H1 (cell line): ENCODE results near the gene OR5AR1. TPM values are rescaled to one million over a fixed set of nuclear protein-coding genes. Genes with fewer than 3 reads are reported as not detected.

Experiments
- CTCF ChIA-PET: fragments of 300-600 bp; sonication (Branson Sonifier 250); formaldehyde crosslinking; loops from one replicate; lab custom pipeline; 2021; ENCODE audit not compliant: partially characterized antibody; lab: Charles Lee
- POLR2A ChIA-PET: fragments of 300-600 bp; sonication (Branson Sonifier 250); formaldehyde crosslinking; loops from one replicate; lab custom pipeline; 2021; ENCODE audit warnings: inconsistent platforms; ENCODE audit not compliant: partially characterized antibody; lab: Charles Lee
- DNase-seq, 2 experiments: peaks; one replicate each; pipeline versions ENCODE4 v3.0.0 to v3.0.0-alpha.2; 2010 to 2022; ENCODE audit warnings: low spot score in 2 of 2, low read depth in 1 of 2, mixed read lengths in 1 of 2
- FAIRE-seq: peaks from 2 replicates; lab custom pipeline; 2011; peaks lifted over from hg19 to GRCh38; lab: Jason Lieb, UNC
- H2AFZ ChIP-seq: 2 replicates; pipeline ENCODE4 v1.8.1; 2012; ENCODE audit warnings: low read length, inconsistent platforms
- H2AK5ac ChIP-seq: 2 replicates; pipeline ENCODE4 v1.6.1; 2013; ENCODE audit warnings: low read depth, low read length
- H2BK120ac ChIP-seq: replicated peaks from 2 replicates; pipeline ENCODE3; 2013; ENCODE audit warnings: low read depth, low read length, inconsistent platforms
- H2BK12ac ChIP-seq: 2 replicates; pipeline ENCODE4 v1.6.1; 2013; ENCODE audit warnings: low read depth, low read length
- H2BK15ac ChIP-seq: 2 replicates; pipeline ENCODE4 v1.6.1; 2013; ENCODE audit warnings: low read length
- H2BK20ac ChIP-seq: 2 replicates; pipeline ENCODE4 v1.6.1; 2013; ENCODE audit warnings: low read length
- H2BK5ac ChIP-seq: 2 replicates; pipeline ENCODE4 v1.6.1; 2013; ENCODE audit warnings: low read depth, low read length
- H3K14ac ChIP-seq: 2 replicates; pipeline ENCODE4 v1.6.1; 2013; ENCODE audit warnings: inconsistent platforms; ENCODE audit not compliant: insufficient read length
- H3K18ac ChIP-seq: 2 replicates; pipeline ENCODE4 v1.6.1; 2013; ENCODE audit warnings: low read length; ENCODE audit errors: extremely low read depth
- H3K23ac ChIP-seq: 2 replicates; pipeline ENCODE4 v1.6.1; 2013; ENCODE audit warnings: inconsistent platforms; ENCODE audit not compliant: insufficient read length
- H3K23me2 ChIP-seq: 2 replicates; pipeline ENCODE4 v1.6.1; 2013; ENCODE audit warnings: low read depth, low read length
- H3K27ac ChIP-seq: 2 replicates; pipeline ENCODE4 v1.6.1; 2011; ENCODE audit warnings: low read depth, low read length, inconsistent platforms
- H3K27me3 ChIP-seq, 4 experiments: replicated peaks in 1 of 4; 1 replicate in 1 of 4; 2 replicates in 3 of 4; pipeline versions ENCODE4 v1.6.1 to v1.8.1; 2011 to 2013; ENCODE audit warnings: low read length in 3 of 4, mild to moderate bottlenecking in 3 of 4, inconsistent platforms in 2 of 4, mixed read lengths in 2 of 4, moderate library complexity in 1 of 4; ENCODE audit not compliant: control insufficient read depth in 3 of 4, insufficient read depth in 3 of 4; ENCODE audit errors: extremely low read depth in 1 of 4
- H3K36me3 ChIP-seq, 4 experiments: 2 replicates each; pipeline versions ENCODE4 v1.6.1 to v1.8.1; 2011 to 2013; ENCODE audit warnings: mild to moderate bottlenecking in 4 of 4, low read length in 3 of 4, moderate library complexity in 2 of 4, control low read depth in 1 of 4, inconsistent platforms in 1 of 4; ENCODE audit not compliant: insufficient read depth in 4 of 4, control insufficient read depth in 2 of 4
- H3K4ac ChIP-seq: replicated peaks from 2 replicates; pipeline ENCODE3; 2013; ENCODE audit warnings: low read length, low read depth, mixed read lengths, inconsistent platforms; ENCODE audit not compliant: insufficient read length
- H3K4me1 ChIP-seq, 4 experiments: replicated peaks in 1 of 4; 1 replicate in 1 of 4; 2 replicates in 3 of 4; pipeline versions ENCODE4 v1.6.1 to v1.8.1; 2011 to 2013; ENCODE audit warnings: low read length in 3 of 4, inconsistent platforms in 2 of 4, mixed read lengths in 1 of 4; ENCODE audit not compliant: insufficient read depth in 4 of 4, control insufficient read depth in 3 of 4
- H3K4me2 ChIP-seq, 2 experiments: 2 replicates each; pipeline versions ENCODE4 v1.6.1 to v1.8.1; 2011 to 2013; ENCODE audit warnings: low read depth in 2 of 2, low read length in 2 of 2, control low read depth in 1 of 2, inconsistent platforms in 1 of 2, mild to moderate bottlenecking in 1 of 2; ENCODE audit not compliant: insufficient read depth in 1 of 2
- H3K4me3 ChIP-seq, 4 experiments: fragments of 200-600, 300-600 bp in 1 of 4; sonication (generic), shearing (Covaris generic), sonication (Bioruptor Twin) in 1 of 4; 2 replicates each; pipeline versions ENCODE4 v1.5.1 to v1.8.1; 2011 to 2016; ENCODE audit warnings: low read length in 4 of 4, low read depth in 3 of 4, control low read depth in 2 of 4, inconsistent platforms in 2 of 4, mild to moderate bottlenecking in 2 of 4, mixed read lengths in 1 of 4, moderate library complexity in 1 of 4; ENCODE audit not compliant: insufficient read depth in 2 of 4; ENCODE audit errors: extremely low read depth in 1 of 4
- H3K56ac ChIP-seq: replicated peaks from 2 replicates; pipeline ENCODE3; 2013; ENCODE audit warnings: low read depth, mild to moderate bottlenecking, mixed read lengths, low read length, inconsistent platforms; ENCODE audit not compliant: insufficient read length
- H3K79me1 ChIP-seq: 2 replicates; pipeline ENCODE4 v1.6.1; 2013; ENCODE audit warnings: low read depth, low read length, control low read depth
- H3K79me2 ChIP-seq, 2 experiments: 2 replicates each; pipeline versions ENCODE4 v1.6.1 to v1.8.1; 2012 to 2013; ENCODE audit warnings: low read length in 2 of 2, mild to moderate bottlenecking in 2 of 2, inconsistent platforms in 1 of 2; ENCODE audit not compliant: insufficient read depth in 2 of 2, control insufficient read depth in 1 of 2
- H3K9ac ChIP-seq, 4 experiments: replicated peaks in 1 of 4; 1 replicate in 1 of 4; 2 replicates in 3 of 4; pipeline versions ENCODE4 v1.6.1 to v1.8.1; 2011 to 2013; ENCODE audit warnings: low read depth in 3 of 4, low read length in 3 of 4, control low read depth in 2 of 4, mild to moderate bottlenecking in 2 of 4, moderate library complexity in 2 of 4, inconsistent platforms in 1 of 4; ENCODE audit errors: extremely low read depth in 1 of 4
- H3K9me3 ChIP-seq, 2 experiments: 2 replicates each; pipeline versions ENCODE4 v1.6.1 to v1.8.1; 2012 to 2013; ENCODE audit warnings: mild to moderate bottlenecking in 2 of 2, moderate library complexity in 2 of 2, control low read depth in 1 of 2, inconsistent platforms in 1 of 2, low read depth in 1 of 2, low read length in 1 of 2, mixed read lengths in 1 of 2; ENCODE audit not compliant: insufficient read depth in 2 of 2
- H4K20me1 ChIP-seq, 2 experiments: replicated peaks in 1 of 2; 2 replicates each; pipeline versions ENCODE3 to v1.8.1; 2011 to 2013; ENCODE audit warnings: inconsistent platforms in 2 of 2, low read length in 2 of 2, mild to moderate bottlenecking in 1 of 2; ENCODE audit not compliant: insufficient read depth in 2 of 2, control insufficient read depth in 1 of 2
- H4K5ac ChIP-seq: 2 replicates; pipeline ENCODE4 v1.6.1; 2013; ENCODE audit warnings: low read length, low read depth, mixed read lengths, inconsistent platforms; ENCODE audit not compliant: insufficient read length
- H4K8ac ChIP-seq: 2 replicates; pipeline ENCODE4 v1.8.0; 2013; ENCODE audit warnings: mild to moderate bottlenecking, moderate library complexity, low read length, inconsistent platforms; ENCODE audit not compliant: insufficient read depth; ENCODE audit errors: extremely low read depth
- H4K91ac ChIP-seq: replicated peaks from 2 replicates; pipeline ENCODE3; 2013; ENCODE audit warnings: low read length, mixed read lengths, inconsistent platforms; ENCODE audit not compliant: insufficient read length
- ATF3 ChIP-seq: IDR thresholded peaks from 2 replicates; pipeline ENCODE4 v1.6.1; 2011; ENCODE audit warnings: low read depth, mild to moderate bottlenecking, low read length; ENCODE audit not compliant: insufficient read depth
- BACH1 ChIP-seq: IDR thresholded peaks from 2 replicates; pipeline ENCODE4 v1.6.1; 2012; ENCODE audit warnings: low read length, improper control_type of control experiment
- CTBP2 ChIP-seq: IDR thresholded peaks from 2 replicates; pipeline ENCODE4 v1.7.0; 2011; ENCODE audit warnings: borderline replicate concordance, mild to moderate bottlenecking, moderate library complexity, mixed read lengths, low read length; ENCODE audit not compliant: insufficient read depth, insufficient read length
- HDAC2 ChIP-seq, 2 experiments: fragments of 300-600 bp in 1 of 2; sonication (generic) in 1 of 2; IDR thresholded peaks; 2 replicates each; pipeline ENCODE4 v1.6.1; 2011 to 2012; ENCODE audit warnings: low read depth in 2 of 2, low read length in 2 of 2, mild to moderate bottlenecking in 2 of 2, moderate library complexity in 2 of 2, borderline replicate concordance in 1 of 2, inconsistent platforms in 1 of 2
- HDAC6 ChIP-seq: IDR thresholded peaks from one replicate; pipeline ENCODE4 v1.7.1; 2012; ENCODE audit warnings: low read depth, mild to moderate bottlenecking, inconsistent platforms, low read length, moderate library complexity
- KDM1A ChIP-seq: fragments of 200-600, 300-600 bp; sonication (generic); IDR thresholded peaks from 2 replicates; pipeline ENCODE4 v1.7.1; 2016; ENCODE audit warnings: mild to moderate bottlenecking, low read length, borderline replicate concordance
- KDM4A ChIP-seq: IDR thresholded peaks from one replicate; pipeline ENCODE4 v1.7.1; 2012; ENCODE audit warnings: low read depth, mild to moderate bottlenecking, moderate library complexity, low read length, inconsistent platforms; ENCODE audit not compliant: severe bottlenecking
- NANOG ChIP-seq: IDR thresholded peaks from 2 replicates; pipeline ENCODE4 v1.6.1; 2011; ENCODE audit warnings: low read length, low read depth, mild to moderate bottlenecking, inconsistent platforms; ENCODE audit not compliant: insufficient read depth, poor library complexity, severe bottlenecking
- RFX5 ChIP-seq: IDR thresholded peaks from 2 replicates; pipeline ENCODE4 v1.6.1; 2011; ENCODE audit warnings: low read depth, low read length, improper control_type of control experiment, borderline replicate concordance
- SP1 ChIP-seq: IDR thresholded peaks from 2 replicates; pipeline ENCODE4 v1.6.1; 2011; ENCODE audit warnings: low read depth, low read length
- TBP ChIP-seq: IDR thresholded peaks from 2 replicates; pipeline ENCODE4 v1.6.1; 2011; ENCODE audit warnings: low read depth, low read length, improper control_type of control experiment
- TCF12 ChIP-seq: IDR thresholded peaks from 2 replicates; pipeline ENCODE4 v1.6.1; 2011; ENCODE audit warnings: low read depth, mild to moderate bottlenecking, low read length
- WGBS, 2 experiments: shearing (Covaris generic) in 1 of 2; methylation state at CpG; one replicate each; pipeline versions ENCODE4 v1.1.6 to v1.1.7; 2013 to 2015; ENCODE audit warnings: low lambda C conversion rate in 2 of 2, mixed read lengths in 2 of 2, inconsistent platforms in 1 of 2, low coverage in 1 of 2, missing lambda C conversion rate in 1 of 2; ENCODE audit not compliant: insufficient replicate concordance in 2 of 2, insufficient coverage in 1 of 2, insufficient read length in 1 of 2; ENCODE audit errors: extremely low coverage in 1 of 2, missing lambda C conversion rate in 1 of 2; 5-methylcytosine and 5-hydroxymethylcytosine counted together
- polyA plus RNA-seq, 7 experiments: library from polyadenylated mRNA; depleted of rRNA in 3 of 7; stranded (reverse) in 5 of 7; unstranded in 2 of 7; fragments of >200 nt in 5 of 7; fragments of 200-250 nt in 2 of 7; gene quantifications; 1 replicate in 5 of 7; 2 replicates in 1 of 7; 4 replicates in 1 of 7; pipeline versions ENCODE4 v1.2.1 to v1.2.3, GENCODE V29; 2011 to 2013; ENCODE audit warnings: missing spikeins in 2 of 7, mixed read lengths in 2 of 7
- total RNA-seq: library from RNA; stranded (reverse); fragmentation: NEBNext Ultra II Directional; extraction: Animal tissue kit (Norgen Biotek cat#: 25700); gene quantifications from 2 replicates; pipeline ENCODE4 v1.2.1, GENCODE V29; 2021

OR5AR1 gene
- total and polyA plus RNA-seq, 2 of the 8 experiments (the other 6 are each of a cell fraction or from before 2014, with no cell fraction given) = 0.12 TPM; not detected in 1

DNA sequence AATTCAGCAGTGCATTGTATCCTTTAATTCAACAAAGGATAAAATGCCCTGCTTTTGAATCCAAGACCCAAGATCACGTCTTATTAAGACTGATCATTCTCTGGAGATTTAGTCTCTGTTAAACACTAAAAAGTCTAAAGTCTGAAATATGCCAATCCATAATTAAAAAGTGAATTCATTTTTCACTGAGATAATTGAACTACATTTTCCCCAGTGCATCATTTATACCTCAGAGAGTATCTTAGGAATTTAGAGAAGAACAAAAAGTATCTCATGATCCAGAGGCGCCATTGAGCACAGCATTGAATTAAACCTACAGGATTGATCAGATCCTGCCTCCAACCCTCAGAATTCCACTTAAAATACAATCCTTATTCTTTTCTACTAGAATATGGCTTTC, 26.6 kb upstream of the OR5AR1 start:
- FAIRE-seq (no peak), DNase-seq (no peak)
- H4K5ac ChIP-seq = no peak overlapping the region
- WGBS, 2 experiments = 90% methylated on average over 2 of the region's 2 CpGs; no CpG with 5 or more reads in 1 of the 2 experiments
- ChIA-PET CTCF (interaction anchor here (1.2 kb wide), 1 partner anchor 11 kb away, joined by 5 read pairs; no protein-coding TSS in a partner anchor), POLR2A (no interaction called here)
- no peak overlapping the region for H2BK20ac ChIP-seq
- no peak overlapping the region for H3K14ac ChIP-seq
- no peaks in the 10 kb centered on the region for H4K20me1 ChIP-seq
- no peak overlapping the region for H3K4ac ChIP-seq
- no peak overlapping the region for H2BK12ac ChIP-seq
- H2BK15ac ChIP-seq = no peak overlapping the region
- no peak overlapping the region for H3K4me2 ChIP-seq
- H3K79me2 ChIP-seq = no peaks in the 10 kb centered on the region
- no peaks in the 10 kb centered on the region for H3K9me3 ChIP-seq
- no peak overlapping the region for H3K27ac ChIP-seq
- TF ChIP-seq HDAC2 (IDR thresholded peaks at IDR 0.05; ENCODE audit: borderline replicate concordance in 1 of 2, low read depth in 2 of 2, low read length in 2 of 2) (no peak), SP1 (no peak), CTBP2 (no peak), HDAC6 (no peak), BACH1 (no peak), TCF12 (no peak), KDM4A (no peak), RFX5 (no peak), TBP (no peak), NANOG (no peak), ATF3 (no peak), KDM1A (no peak)
- no peaks in the 10 kb centered on the region for H3K4me1 ChIP-seq
- no peak overlapping the region for H3K18ac ChIP-seq
- H3K79me1 ChIP-seq = no peaks in the 10 kb centered on the region
- no peak overlapping the region for H3K4me3 ChIP-seq
- H3K27me3 ChIP-seq = no peaks in the 10 kb centered on the region
- H3K36me3 ChIP-seq = no peaks in the 10 kb centered on the region
- H3K56ac ChIP-seq = no peak overlapping the region
- H2BK5ac ChIP-seq = no peak overlapping the region
- no peak overlapping the region for H4K8ac ChIP-seq
- H2BK120ac ChIP-seq = no peak overlapping the region
- H3K9ac ChIP-seq = no peak overlapping the region
- H3K23me2 ChIP-seq = no peaks in the 10 kb centered on the region
- H2AFZ ChIP-seq = no peak overlapping the region
- no peak overlapping the region for H4K91ac ChIP-seq
- no peak overlapping the region for H3K23ac ChIP-seq
- H2AK5ac ChIP-seq = no peak overlapping the region
